ENCODE measurements around the gene PNCK.
"Not testable (repeated sequence)": the region's sequence is repeated elsewhere in the genome, so short reads cannot be mapped to it uniquely, and the experiment has no call there.

Gene PNCK

DNA sequence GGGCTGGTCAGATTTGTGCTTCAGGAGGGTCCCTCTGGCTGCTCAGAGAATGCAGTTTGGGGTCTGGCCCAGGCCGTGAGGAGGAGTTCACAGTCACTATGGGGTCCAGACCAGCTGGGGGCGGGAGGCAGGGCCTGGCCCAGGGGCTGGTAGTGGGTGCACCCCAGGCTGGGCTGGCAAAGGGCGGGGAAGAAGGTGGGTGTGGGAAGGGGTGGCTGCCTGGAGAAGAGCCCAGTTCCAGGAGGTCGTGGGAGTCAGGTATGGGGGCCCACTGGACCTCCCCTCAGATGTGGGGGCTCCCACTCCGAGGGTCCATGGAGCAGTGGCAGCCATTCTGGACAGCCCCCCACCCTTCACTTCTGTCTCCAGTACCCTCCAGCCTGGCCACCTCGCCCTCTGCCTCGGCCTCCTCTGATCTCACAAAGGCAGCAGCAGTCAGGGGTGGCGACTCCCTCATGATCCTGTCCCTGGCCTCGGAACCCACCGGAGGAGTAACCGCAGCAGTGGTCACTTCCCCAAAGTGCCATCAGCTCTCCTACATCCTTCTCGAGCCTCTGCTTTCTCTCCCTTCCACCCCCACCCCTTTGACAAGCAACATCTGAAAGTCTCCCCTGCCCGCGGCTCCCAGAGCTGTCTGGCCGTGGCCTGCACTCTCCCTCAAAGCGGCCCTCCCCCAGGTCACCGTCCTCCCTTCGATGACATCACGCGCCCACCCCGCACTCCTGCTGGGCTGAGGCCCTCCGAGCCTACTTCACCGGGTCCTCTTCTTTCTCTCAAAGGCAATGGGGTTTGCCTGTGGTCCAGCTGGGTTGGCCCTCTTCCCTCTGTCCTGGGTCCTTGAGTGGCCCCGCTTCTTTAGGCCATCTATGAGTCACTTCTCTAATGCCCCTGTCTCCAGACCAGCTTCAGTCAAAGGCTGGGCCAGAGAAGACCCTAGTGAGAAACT, 12.4 kb upstream of the PNCK start:
- DNase-seq, result no peak

DNA sequence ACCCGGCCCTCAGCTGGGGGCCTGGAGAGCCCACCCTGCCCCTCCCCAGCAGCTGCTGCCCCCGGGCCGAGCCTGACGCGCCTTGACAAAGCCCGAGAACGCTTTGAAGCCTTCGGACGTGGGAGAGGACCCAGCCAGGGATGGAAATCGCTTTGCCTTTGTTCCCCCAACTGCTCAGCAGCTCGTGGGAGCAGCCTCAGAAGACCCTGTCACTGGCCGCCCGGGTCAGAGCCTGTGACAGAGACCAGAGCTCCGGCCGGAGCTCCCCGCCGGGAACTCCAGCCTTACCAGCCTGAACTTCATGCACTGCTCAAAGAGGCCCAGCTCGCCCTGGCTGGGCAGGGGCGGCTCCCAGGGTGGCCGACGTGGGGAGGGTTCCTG, 11.5 kb upstream of the PNCK start:
- no peak for DNase-seq

- no peak for DNase-seq
Measured at GRCh38 chrX:153684467-153685155, 11.0 kb upstream of the PNCK start.

GRCh38 chrX:153683486-153683885, 9.9 kb upstream of the PNCK start:
- DNase-seq, result not testable (repeated sequence)

DNA sequence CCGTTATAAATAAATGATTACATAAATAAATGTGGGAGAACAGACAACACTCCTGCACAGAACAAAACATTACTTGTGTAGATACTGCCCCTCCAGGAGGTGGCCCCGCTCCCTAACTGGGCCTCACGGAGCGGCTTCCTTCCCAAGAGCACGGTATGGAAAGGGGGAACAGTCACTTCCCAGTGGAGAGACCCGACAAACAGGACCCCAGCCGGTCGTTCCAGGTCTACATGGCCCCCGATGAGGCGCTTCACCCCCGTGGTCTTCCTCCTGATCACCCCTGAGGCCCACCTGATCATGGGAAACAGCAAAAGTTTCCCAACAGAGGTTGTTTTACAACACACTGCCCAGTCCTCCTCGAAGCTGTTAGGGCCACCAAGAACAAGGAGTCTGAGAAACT, 7.6 kb upstream of the PNCK start:
- DNase-seq, result no peak

DNA sequence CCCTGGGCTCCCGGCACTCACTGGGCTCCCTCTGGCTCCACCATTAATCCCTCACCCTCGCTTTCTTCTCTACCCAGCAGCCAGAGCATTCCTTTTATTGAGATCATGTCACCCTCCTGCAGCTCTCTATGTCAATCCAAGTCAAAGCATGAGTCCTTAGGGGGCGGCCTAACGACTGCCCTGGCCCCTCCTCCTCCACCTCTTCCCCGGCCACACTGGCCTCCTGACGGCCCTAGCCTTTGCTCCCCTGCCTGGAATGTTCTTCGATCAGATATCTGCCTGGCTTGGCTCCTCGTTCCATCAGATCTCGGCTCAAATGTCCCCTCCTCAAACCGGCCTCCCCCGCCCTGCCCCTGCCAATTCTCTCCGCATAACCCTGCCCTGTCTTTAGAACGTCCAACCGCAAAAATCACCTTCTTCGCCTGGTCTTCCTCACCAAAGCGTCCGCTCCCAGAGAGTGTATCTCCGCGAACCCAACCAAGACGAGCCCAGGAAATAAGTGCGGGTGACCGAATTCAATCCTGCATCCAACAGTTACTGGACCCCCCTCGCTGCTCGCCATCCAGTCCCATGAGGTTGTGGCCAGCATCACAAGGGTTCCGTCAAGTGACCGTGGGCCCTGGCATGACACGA, 722 bp upstream of the PNCK start:
- DNase-seq, result no peak

DNA sequence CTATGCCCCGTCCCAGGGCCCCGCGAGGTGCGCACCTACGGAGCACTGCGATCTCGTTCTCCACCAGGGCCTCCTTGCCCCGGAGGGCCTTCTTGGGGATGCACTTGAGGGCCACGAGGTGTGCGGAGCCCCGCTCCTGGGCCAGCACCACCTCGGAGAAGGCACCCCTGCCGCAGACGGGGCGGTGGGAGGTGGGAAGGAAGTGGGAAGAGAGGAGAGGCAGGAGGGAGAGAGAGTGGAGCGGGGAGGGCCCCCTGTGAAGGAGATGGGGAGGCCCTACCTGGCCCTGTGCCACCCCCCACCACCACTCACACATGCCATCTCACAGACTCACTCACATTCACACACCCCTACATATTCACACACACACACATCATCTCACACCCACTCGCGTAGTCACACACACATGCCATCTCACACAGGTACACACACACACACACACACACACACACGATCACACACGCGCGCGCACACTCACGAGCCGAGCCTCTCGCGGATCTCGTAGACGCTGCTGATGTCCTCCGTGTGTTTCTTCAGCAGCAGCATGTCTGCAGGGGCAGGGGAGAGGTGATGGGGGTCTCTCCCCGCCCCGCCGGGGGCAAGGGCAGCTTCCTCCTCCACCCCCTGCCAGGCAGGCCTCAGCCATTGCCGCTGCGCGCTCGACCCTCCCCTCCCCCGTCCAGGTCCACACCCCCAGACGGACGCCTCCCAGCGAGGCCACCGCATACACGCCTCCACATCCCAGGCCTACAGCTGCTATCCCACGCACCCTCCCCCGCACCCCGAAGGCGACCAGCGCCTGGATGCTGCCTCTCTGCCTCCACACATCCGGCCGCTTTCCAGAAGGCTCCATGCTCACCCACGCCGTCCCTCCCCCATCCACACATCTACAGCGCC, 834 bp downstream of the PNCK start:
- no peak for DNase-seq

GRCh38 chrX:153671589-153672530, 1.8 kb downstream of the PNCK start:
- DNase-seq, result no peak

DNA sequence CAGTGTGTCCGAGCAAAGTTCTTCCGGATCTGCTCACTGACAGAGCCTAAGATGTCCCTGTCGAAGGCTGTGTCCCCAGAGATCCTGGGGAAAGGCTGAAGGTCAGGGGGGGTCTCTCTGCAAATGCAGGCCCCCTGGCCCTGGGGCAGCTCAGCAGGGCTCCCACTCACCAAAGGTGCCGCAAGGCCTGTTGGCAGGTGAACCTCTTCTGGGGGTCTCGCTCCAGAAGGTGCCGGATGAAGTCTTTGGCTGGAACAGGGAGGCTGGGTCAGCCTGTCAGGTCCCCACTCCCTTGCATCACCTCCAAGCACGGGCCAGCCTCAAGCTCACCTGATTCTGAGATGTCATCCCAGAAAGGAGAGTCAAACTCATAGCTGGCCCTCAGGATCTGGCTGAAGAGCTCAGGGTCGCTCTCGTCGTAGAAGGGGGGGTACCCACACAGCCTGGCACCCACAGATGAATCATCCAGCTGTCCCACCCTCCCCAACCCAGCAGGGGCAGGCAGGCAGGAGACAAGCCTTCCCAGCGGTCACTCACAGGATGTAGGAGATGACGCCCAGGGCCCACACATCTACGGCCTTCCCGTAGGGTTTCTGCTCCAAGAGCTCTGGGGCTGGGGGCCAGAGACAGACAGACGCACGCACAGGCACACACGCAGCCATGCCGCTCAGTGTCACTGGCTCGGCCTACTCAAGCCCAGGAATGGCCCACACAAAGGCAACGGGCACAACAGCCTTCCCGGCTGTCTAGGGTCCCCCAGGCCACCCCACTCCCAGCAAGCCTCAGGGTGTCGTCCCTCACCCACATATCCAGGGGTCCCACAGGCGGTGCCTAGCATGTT, 2.6 kb downstream of the PNCK start:
- no peak for DNase-seq

GRCh38 chrX:153669901-153670731, 3.5 kb downstream of the PNCK start:
- DNase-seq, result no peak

GRCh38 chrX:153669174-153669890, 4.3 kb downstream of the PNCK start:
- no peak for DNase-seq

DNA sequence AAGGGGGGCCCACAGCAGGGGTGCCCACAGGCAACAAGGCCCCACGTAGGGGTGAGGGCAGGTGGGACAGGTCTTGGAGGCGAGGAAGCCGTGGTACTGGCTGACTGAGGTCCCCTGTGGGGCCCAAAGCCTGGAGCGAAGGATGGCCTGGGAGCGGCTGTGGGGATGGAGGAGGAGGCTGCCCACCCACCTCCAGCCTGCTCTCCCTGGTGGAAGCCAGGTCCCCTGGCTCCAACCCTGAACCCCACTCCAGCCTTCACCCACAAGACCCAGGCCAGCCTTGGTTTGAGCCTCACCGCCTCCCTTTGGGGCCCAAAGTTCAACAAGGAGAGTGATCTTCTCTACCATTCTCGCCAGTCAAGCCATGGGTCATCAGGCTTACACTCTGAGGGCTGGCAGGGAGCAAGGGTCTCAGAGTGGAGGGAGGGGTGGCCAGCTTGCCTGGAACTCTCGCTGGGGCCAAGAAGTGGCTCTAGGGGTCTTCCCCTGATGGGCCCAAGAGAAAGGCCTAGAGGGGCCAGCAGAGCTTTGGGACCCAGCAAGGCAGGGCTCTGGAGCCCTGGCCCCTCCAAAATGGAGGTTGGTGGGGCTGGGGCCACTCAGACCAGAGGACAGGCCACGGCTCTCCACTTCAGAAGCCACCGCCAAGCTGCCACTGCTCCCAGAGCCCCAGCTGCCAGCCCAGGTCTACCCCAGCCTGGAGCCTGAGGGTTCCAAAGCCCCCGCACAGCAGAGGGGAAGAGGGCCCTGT, 5.0 kb downstream of the PNCK start:
- no peak for DNase-seq

GRCh38 chrX:153667956-153668396, 5.6 kb downstream of the PNCK start:
- DNase-seq, result peak; percentile 58

GRCh38 chrX:153667281-153667955, 6.2 kb downstream of the PNCK start:
- DNase-seq, result no peak

DNA sequence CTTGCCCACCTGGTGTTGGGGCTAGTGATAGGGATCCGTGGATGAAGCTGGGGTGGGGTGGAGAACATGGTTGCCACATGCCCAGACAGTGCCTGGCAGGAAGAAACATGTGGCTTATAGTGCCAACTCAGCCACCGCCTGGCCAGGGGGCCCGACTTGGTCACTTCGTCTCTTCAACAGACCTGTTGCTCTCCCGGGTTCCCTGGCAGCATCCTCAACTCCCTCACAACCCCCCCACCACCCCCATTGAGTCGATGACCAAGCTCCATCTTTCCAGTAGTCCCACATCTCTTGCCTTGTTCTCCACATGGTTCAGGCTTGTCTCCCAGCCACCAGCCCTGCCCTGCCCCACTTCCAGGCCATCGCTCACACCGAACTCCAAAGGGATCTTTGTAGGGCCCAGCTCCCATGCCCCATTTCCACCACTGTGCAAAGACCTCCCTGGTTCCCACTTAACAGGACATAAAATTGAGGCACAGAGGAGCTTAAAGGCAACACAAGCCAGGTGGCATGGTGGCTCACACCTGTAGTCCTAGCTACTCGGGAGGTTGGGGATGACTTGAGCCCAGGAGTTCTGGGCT, 7.8 kb downstream of the PNCK start:
- no peak for DNase-seq

DNA sequence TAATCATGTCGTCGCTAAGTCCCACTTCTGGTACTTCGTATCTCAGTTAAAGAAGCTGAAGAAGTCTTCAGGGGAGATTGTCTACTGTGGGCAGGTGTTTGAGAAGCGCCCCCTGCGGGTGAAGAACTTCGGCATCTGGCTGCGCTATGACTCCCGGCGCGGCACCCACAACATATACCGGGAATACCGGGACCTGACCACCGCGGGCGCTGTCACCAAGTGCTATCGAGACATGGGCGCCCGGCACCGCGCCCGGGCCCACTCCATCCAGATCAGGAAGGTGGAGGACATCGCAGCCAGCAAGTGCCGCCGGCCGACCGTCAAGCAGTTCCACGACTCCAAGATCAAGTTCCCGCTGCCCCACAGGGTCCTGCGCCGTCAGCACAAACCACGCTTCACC, 11.3 kb downstream of the PNCK start:
- peak; percentile 29 for DNase-seq

- DNase-seq, result no peak
Measured at GRCh38 chrX:153659268-153659667, 14.3 kb downstream of the PNCK start.
